Colonic mucosa (tissue), 4 donors: ENCODE data around the gene DCTD. TPM values are rescaled to one million over a fixed set of nuclear protein-coding genes. Genes with fewer than 3 reads are reported as not detected.

Experiments used
- DNase-seq: peaks from one replicate; pipeline ENCODE4 v3.0.0-alpha.2; 2020
- H3K27ac ChIP-seq: fragments of 200-600 bp; one replicate; pipeline ENCODE4 v1.8.0; 2021
- H3K27me3 ChIP-seq: fragments of 200-600 bp; one replicate; pipeline ENCODE4 v1.8.0; 2021
- H3K36me3 ChIP-seq: fragments of 200-600 bp; one replicate; pipeline ENCODE4 v1.8.0; 2021
- H3K4me1 ChIP-seq: fragments of 200-600 bp; one replicate; pipeline ENCODE4 v1.8.0; 2021; ENCODE audit warnings: mild to moderate bottlenecking
- H3K4me3 ChIP-seq: fragments of 200-600 bp; one replicate; pipeline ENCODE4 v1.8.0; 2021
- H3K9ac ChIP-seq, 2 donors: one replicate each; pipeline ENCODE4 v1.7.0; 2013; ENCODE audit warnings: control low read depth in 2 of 2, low read depth in 2 of 2, low read length in 2 of 2
- H3K9me3 ChIP-seq: fragments of 200-600 bp; one replicate; pipeline ENCODE4 v1.8.0; 2021
- CTCF ChIP-seq: fragments of 200-600 bp; IDR thresholded peaks from one replicate; pipeline ENCODE4 v1.8.0; 2022; ENCODE audit warnings: antibody characterized with exemption, mild to moderate bottlenecking
- intact Hi-C: fragments of 100-400 bp; cut with DNase I; formaldehyde crosslinking; loops from one replicate; pipeline ENCODE4 v1.14.1; 2022
- total RNA-seq, 2 donors: library from RNA; stranded (reverse); fragmentation: NEBNext Ultra II Directional in 1 of 2; extraction: Animal tissue kit (Norgen Biotek cat#: 25700) in 1 of 2; gene quantifications; one replicate each; pipeline ENCODE4 v1.2.1, GENCODE V29; 2021
- donor health status: healthy.
- donor health status: DM: no; HTN: no; CAD: no.
- donor health status: DM: no; HTN: no; CAD: no.

DCTD gene
- total RNA-seq, 2 donors from 2014 or later, result 51.4 to 54.6 TPM

- no peak for TF ChIP-seq CTCF
- no peak for DNase-seq
- Histone ChIP-seq H3K4me1 (no peaks in the 10 kb centered on the region), H3K4me3 (no peak overlapping the region), H3K27me3 (no peaks in the 10 kb centered on the region), H3K9ac (no peak overlapping the region), H3K9me3 (no peaks in the 10 kb centered on the region), H3K27ac (no peak overlapping the region), H3K36me3 (no peaks in the 10 kb centered on the region)
- intact Hi-C loops, result no loop called here
Observed at GRCh38 chr4:182914357-182914756, 2.8 kb downstream of the DCTD start.

- intact Hi-C loops, result no loop called here
- DNase-seq, result no peak
- Histone ChIP-seq H3K9me3 (no peaks in the 10 kb centered on the region), H3K9ac (no peak overlapping the region), H3K27me3 (no peaks in the 10 kb centered on the region), H3K36me3 (no peaks in the 10 kb centered on the region), H3K4me3 (no peak overlapping the region), H3K27ac (no peak overlapping the region), H3K4me1 (no peaks in the 10 kb centered on the region)
- no peak for TF ChIP-seq CTCF
Observed at GRCh38 chr4:182913621-182914020, 3.6 kb downstream of the DCTD start.

- Histone ChIP-seq H3K4me3 (no peak overlapping the region), H3K27me3 (no peaks in the 10 kb centered on the region), H3K4me1 (no peaks in the 10 kb centered on the region), H3K36me3 (no peaks in the 10 kb centered on the region), H3K27ac (no peak overlapping the region), H3K9me3 (no peaks in the 10 kb centered on the region), H3K9ac (no peak overlapping the region)
- intact Hi-C loops, result no loop called here
- DNase-seq, result no peak
- TF ChIP-seq CTCF, result no peak
Observed at GRCh38 chr4:182913036-182913435, 4.2 kb downstream of the DCTD start.

- H3K9ac ChIP-seq, result no peak overlapping the region
- no peak overlapping the region for H3K27ac ChIP-seq
- TF ChIP-seq CTCF, result no peak
- H3K36me3 ChIP-seq, result no peaks in the 10 kb centered on the region
- intact Hi-C loops, result no loop called here
- no peaks in the 10 kb centered on the region for H3K27me3 ChIP-seq
- H3K4me3 ChIP-seq, result no peak overlapping the region
- H3K4me1 ChIP-seq, result no peaks in the 10 kb centered on the region
- H3K9me3 ChIP-seq, result no peaks in the 10 kb centered on the region
- DNase-seq, result no peak
Observed at GRCh38 chr4:182908124-182908523, 9.1 kb downstream of the DCTD start.

- no peaks in the 10 kb centered on the region for H3K9me3 ChIP-seq
- H3K36me3 ChIP-seq, result no peaks in the 10 kb centered on the region
- no peaks in the 10 kb centered on the region for H3K4me1 ChIP-seq
- no peak overlapping the region for H3K9ac ChIP-seq
- DNase-seq, result no peak
- no peaks in the 10 kb centered on the region for H3K27me3 ChIP-seq
- no peak overlapping the region for H3K4me3 ChIP-seq
- no peak overlapping the region for H3K27ac ChIP-seq
- intact Hi-C loops, result no loop called here
- TF ChIP-seq CTCF, result no peak
Observed at GRCh38 chr4:182907396-182907795, 9.8 kb downstream of the DCTD start.

- Histone ChIP-seq H3K27me3 (no peaks in the 10 kb centered on the region), H3K36me3 (no peaks in the 10 kb centered on the region), H3K9ac (no peak overlapping the region), H3K9me3 (no peaks in the 10 kb centered on the region), H3K4me3 (no peak overlapping the region), H3K4me1 (no peaks in the 10 kb centered on the region), H3K27ac (no peak overlapping the region)
- TF ChIP-seq CTCF, result no peak
- no peak for DNase-seq
- intact Hi-C loops, result no loop called here
Observed at GRCh38 chr4:182906786-182907185, 10.4 kb downstream of the DCTD start.
